ENCODE measurements around the gene GGACT. TPM values are rescaled to one million over a fixed set of nuclear protein-coding genes. Genes with fewer than 3 reads are reported as not detected.
"Not testable (repeated sequence)": the region's sequence is repeated elsewhere in the genome, so short reads cannot be mapped to it uniquely, and the experiment has no call there.

Gene GGACT
- total RNA-seq: 1.5 TPM

- no peaks in the 10 kb centered on the region for H3K27me3 ChIP-seq (ENCODE audit: insufficient read depth, low read length)
- H3K4me3 ChIP-seq (ENCODE audit: low read length): peak within 1 kb of the TSS; percentile 65
- H3K4me1 ChIP-seq (ENCODE audit: insufficient read depth, low read length): peaks cover 22% of the 10 kb centered on the region
- H3K9me3 ChIP-seq (ENCODE audit: low read depth, low read length): no peaks in the 10 kb centered on the region
These were observed at the start of gene GGACT for GRCh38 chr13:100588331-100589177. Gene GGACT, minus strand, starts transcription at chr13:100588789. Its CDS starts 56,198 bp downstream, at chr13:100532591.

- Histone ChIP-seq H3K27me3 (ENCODE audit: insufficient read depth, low read length) (no peaks in the 10 kb centered on the region), H3K4me3 (ENCODE audit: low read length) (no peak overlapping the region), H3K9me3 (ENCODE audit: low read depth, low read length) (no peaks in the 10 kb centered on the region), H3K4me1 (ENCODE audit: insufficient read depth, low read length) (no peaks in the 10 kb centered on the region)
These were observed 49.2 kb upstream of the GGACT start for GRCh38 chr13:100637796-100638195.

GRCh38 chr13:100637380-100637779, 48.8 kb upstream of the GGACT start:
- Histone ChIP-seq H3K9me3 (ENCODE audit: low read depth, low read length) (no peaks in the 10 kb centered on the region), H3K27me3 (ENCODE audit: insufficient read depth, low read length) (no peaks in the 10 kb centered on the region), H3K4me1 (ENCODE audit: insufficient read depth, low read length) (no peaks in the 10 kb centered on the region), H3K4me3 (ENCODE audit: low read length) (no peak overlapping the region)

- no peak overlapping the region for H3K4me3 ChIP-seq (ENCODE audit: low read length)
These were observed 47.9 kb upstream of the GGACT start for GRCh38 chr13:100636441-100636840.

GRCh38 chr13:100636004-100636403, 47.4 kb upstream of the GGACT start:
- Histone ChIP-seq H3K4me3 (ENCODE audit: low read length) (no peak overlapping the region), H3K9me3 (ENCODE audit: low read depth, low read length) (no peaks in the 10 kb centered on the region), H3K27me3 (ENCODE audit: insufficient read depth, low read length) (no peaks in the 10 kb centered on the region), H3K4me1 (ENCODE audit: insufficient read depth, low read length) (no peaks in the 10 kb centered on the region)

More at GRCh38 chr13:100636441-100636840, 47.9 kb upstream of the GGACT start:
- no peaks in the 10 kb centered on the region for H3K9me3 ChIP-seq (ENCODE audit: low read depth, low read length)
- no peaks in the 10 kb centered on the region for H3K4me1 ChIP-seq (ENCODE audit: insufficient read depth, low read length)
- H3K27me3 ChIP-seq (ENCODE audit: insufficient read depth, low read length): no peaks in the 10 kb centered on the region

GRCh38 chr13:100634696-100635095, 46.1 kb upstream of the GGACT start:
- Histone ChIP-seq H3K27me3 (ENCODE audit: insufficient read depth, low read length) (no peaks in the 10 kb centered on the region), H3K9me3 (ENCODE audit: low read depth, low read length) (no peaks in the 10 kb centered on the region), H3K4me1 (ENCODE audit: insufficient read depth, low read length) (no peaks in the 10 kb centered on the region), H3K4me3 (ENCODE audit: low read length) (no peak overlapping the region)

- H3K27me3 ChIP-seq (ENCODE audit: insufficient read depth, low read length): no peaks in the 10 kb centered on the region
- no peak overlapping the region for H3K4me3 ChIP-seq (ENCODE audit: low read length)
- H3K4me1 ChIP-seq (ENCODE audit: insufficient read depth, low read length): no peaks in the 10 kb centered on the region
- H3K9me3 ChIP-seq (ENCODE audit: low read depth, low read length): no peaks in the 10 kb centered on the region
These were observed 44.9 kb upstream of the GGACT start for GRCh38 chr13:100633461-100633860.

GRCh38 chr13:100630555-100630954, 42.0 kb upstream of the GGACT start:
- H3K4me3 ChIP-seq (ENCODE audit: low read length): no peak overlapping the region
- no peaks in the 10 kb centered on the region for H3K4me1 ChIP-seq (ENCODE audit: insufficient read depth, low read length)
- no peaks in the 10 kb centered on the region for H3K27me3 ChIP-seq (ENCODE audit: insufficient read depth, low read length)
- no peaks in the 10 kb centered on the region for H3K9me3 ChIP-seq (ENCODE audit: low read depth, low read length)

GRCh38 chr13:100627120-100627519, 38.5 kb upstream of the GGACT start:
- H3K4me1 ChIP-seq (ENCODE audit: insufficient read depth, low read length): no peaks in the 10 kb centered on the region
- no peaks in the 10 kb centered on the region for H3K27me3 ChIP-seq (ENCODE audit: insufficient read depth, low read length)
- H3K9me3 ChIP-seq (ENCODE audit: low read depth, low read length): no peaks in the 10 kb centered on the region
- H3K4me3 ChIP-seq (ENCODE audit: low read length): no peak overlapping the region

GRCh38 chr13:100625447-100625846, 36.9 kb upstream of the GGACT start:
- Histone ChIP-seq H3K4me3 (ENCODE audit: low read length) (no peak overlapping the region), H3K9me3 (ENCODE audit: low read depth, low read length) (no peaks in the 10 kb centered on the region)

GRCh38 chr13:100620792-100621191, 32.2 kb upstream of the GGACT start:
- H3K4me3 ChIP-seq (ENCODE audit: low read length): no peak overlapping the region
- H3K4me1 ChIP-seq (ENCODE audit: insufficient read depth, low read length): no peaks in the 10 kb centered on the region
- H3K27me3 ChIP-seq (ENCODE audit: insufficient read depth, low read length): no peaks in the 10 kb centered on the region
- no peaks in the 10 kb centered on the region for H3K9me3 ChIP-seq (ENCODE audit: low read depth, low read length)

More at GRCh38 chr13:100625447-100625846, 36.9 kb upstream of the GGACT start:
- H3K27me3 ChIP-seq (ENCODE audit: insufficient read depth, low read length): no peaks in the 10 kb centered on the region
- no peaks in the 10 kb centered on the region for H3K4me1 ChIP-seq (ENCODE audit: insufficient read depth, low read length)

- Histone ChIP-seq H3K9me3 (ENCODE audit: low read depth, low read length) (no peaks in the 10 kb centered on the region), H3K27me3 (ENCODE audit: insufficient read depth, low read length) (no peaks in the 10 kb centered on the region), H3K4me1 (ENCODE audit: insufficient read depth, low read length) (no peaks in the 10 kb centered on the region), H3K4me3 (ENCODE audit: low read length) (no peak overlapping the region)
These were observed 31.4 kb upstream of the GGACT start for GRCh38 chr13:100619940-100620339.

GRCh38 chr13:100618897-100619296, 30.3 kb upstream of the GGACT start:
- not testable (repeated sequence) for H3K4me1 ChIP-seq (ENCODE audit: insufficient read depth, low read length); H3K27me3 ChIP-seq (ENCODE audit: insufficient read depth, low read length); H3K9me3 ChIP-seq (ENCODE audit: low read depth, low read length); H3K4me3 ChIP-seq (ENCODE audit: low read length)

GRCh38 chr13:100613031-100613430, 24.4 kb upstream of the GGACT start:
- Histone ChIP-seq H3K9me3 (ENCODE audit: low read depth, low read length) (no peaks in the 10 kb centered on the region), H3K27me3 (ENCODE audit: insufficient read depth, low read length) (no peaks in the 10 kb centered on the region), H3K4me1 (ENCODE audit: insufficient read depth, low read length) (peaks cover 38% of the 10 kb centered on the region), H3K4me3 (ENCODE audit: low read length) (no peak overlapping the region)

- Histone ChIP-seq H3K27me3 (ENCODE audit: insufficient read depth, low read length) (no peaks in the 10 kb centered on the region), H3K4me1 (ENCODE audit: insufficient read depth, low read length) (peaks cover 42% of the 10 kb centered on the region), H3K4me3 (ENCODE audit: low read length) (no peak overlapping the region), H3K9me3 (ENCODE audit: low read depth, low read length) (no peaks in the 10 kb centered on the region)
These were observed 23.3 kb upstream of the GGACT start for GRCh38 chr13:100611678-100612492.
